ENCODE measurements around the gene RMDN2. TPM values are rescaled to one million over a fixed set of nuclear protein-coding genes. Genes with fewer than 3 reads are reported as not detected.

RMDN2 gene, protein sequence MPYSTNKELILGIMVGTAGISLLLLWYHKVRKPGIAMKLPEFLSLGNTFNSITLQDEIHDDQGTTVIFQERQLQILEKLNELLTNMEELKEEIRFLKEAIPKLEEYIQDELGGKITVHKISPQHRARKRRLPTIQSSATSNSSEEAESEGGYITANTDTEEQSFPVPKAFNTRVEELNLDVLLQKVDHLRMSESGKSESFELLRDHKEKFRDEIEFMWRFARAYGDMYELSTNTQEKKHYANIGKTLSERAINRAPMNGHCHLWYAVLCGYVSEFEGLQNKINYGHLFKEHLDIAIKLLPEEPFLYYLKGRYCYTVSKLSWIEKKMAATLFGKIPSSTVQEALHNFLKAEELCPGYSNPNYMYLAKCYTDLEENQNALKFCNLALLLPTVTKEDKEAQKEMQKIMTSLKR
- total RNA-seq (2012; rRNA removed), result 6.8 and 8.5 TPM in 2 replicates

GRCh38 chr2:37925063-37925897, at the start of gene RMDN2:
TSS of gene RMDN2 (plus strand) at chr2:37925287. CDS start at chr2:37929278, 3,991 bp downstream.
- Histone ChIP-seq H3K9me3 (replicated peaks; ENCODE audit: low read length) (no peaks in the 10 kb centered on the region), H3K9ac (ENCODE audit: low read depth, low read length) (peak within 1 kb of the TSS; percentile 86), H3K4me2 (ENCODE audit: low read length) (peak within 1 kb of the TSS; percentile 92), H3K27me3 (ENCODE audit: control insufficient read depth, insufficient read depth, low read length) (no peaks in the 10 kb centered on the region), H3K36me3 (ENCODE audit: insufficient read depth, low read length) (no peaks in the 10 kb centered on the region), H3K4me3 (ENCODE audit: low read length) (peak within 1 kb of the TSS; percentile 88), H3K4me1 (ENCODE audit: control insufficient read depth, insufficient read depth, low read length) (peaks cover 4% of the 10 kb centered on the region)

DNA sequence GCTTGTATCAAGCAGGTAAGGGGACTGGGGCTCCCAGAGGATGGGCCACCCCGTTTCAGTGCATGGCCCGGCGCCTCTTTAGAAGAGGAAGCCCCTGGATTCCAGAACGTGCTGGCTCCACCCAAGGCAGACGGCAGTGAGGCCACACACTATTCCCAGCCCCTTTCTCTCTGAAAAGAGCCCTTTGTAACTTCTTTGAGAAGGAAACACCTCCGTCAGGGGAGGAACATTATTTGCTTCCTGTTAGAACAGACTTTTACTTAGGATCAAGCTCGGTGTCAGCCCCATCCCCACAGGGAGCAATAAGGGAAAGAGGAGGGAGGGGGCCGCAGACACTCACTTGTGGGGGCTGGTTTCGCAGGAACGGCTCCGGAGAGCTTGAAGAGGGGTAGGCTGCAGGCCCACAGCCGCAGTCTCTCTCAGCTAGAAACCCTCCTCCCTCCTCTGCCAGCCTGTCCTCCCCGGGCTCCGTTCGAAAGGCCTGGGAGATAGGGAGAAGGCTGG, 49.6 kb upstream of the RMDN2 start:
- H3K4me3 ChIP-seq (ENCODE audit: low read length), result no peak overlapping the region
- peaks cover 5% of the 10 kb centered on the region for H3K27me3 ChIP-seq (ENCODE audit: control insufficient read depth, insufficient read depth, low read length)

GRCh38 chr2:37876227-37876626, 48.9 kb upstream of the RMDN2 start:
- H3K4me3 ChIP-seq (ENCODE audit: low read length), result no peak overlapping the region
- H3K4me1 ChIP-seq (ENCODE audit: control insufficient read depth, insufficient read depth, low read length), result peaks cover 15% of the 10 kb centered on the region
- peaks cover 11% of the 10 kb centered on the region for H3K27me3 ChIP-seq (ENCODE audit: control insufficient read depth, insufficient read depth, low read length)
- H3K9ac ChIP-seq (ENCODE audit: low read depth, low read length), result no peak overlapping the region
- H3K9me3 ChIP-seq (replicated peaks; ENCODE audit: low read length), result no peaks in the 10 kb centered on the region
- no peak overlapping the region for H3K4me2 ChIP-seq (ENCODE audit: low read length)
- H3K36me3 ChIP-seq (ENCODE audit: insufficient read depth, low read length), result no peaks in the 10 kb centered on the region

More for the DNA sequence above, 49.6 kb upstream of the RMDN2 start:
- Histone ChIP-seq H3K4me2 (ENCODE audit: low read length) (no peak overlapping the region), H3K4me1 (ENCODE audit: control insufficient read depth, insufficient read depth, low read length) (peaks cover 17% of the 10 kb centered on the region), H3K9me3 (replicated peaks; ENCODE audit: low read length) (no peaks in the 10 kb centered on the region), H3K9ac (ENCODE audit: low read depth, low read length) (no peak overlapping the region), H3K36me3 (ENCODE audit: insufficient read depth, low read length) (no peaks in the 10 kb centered on the region)

DNA sequence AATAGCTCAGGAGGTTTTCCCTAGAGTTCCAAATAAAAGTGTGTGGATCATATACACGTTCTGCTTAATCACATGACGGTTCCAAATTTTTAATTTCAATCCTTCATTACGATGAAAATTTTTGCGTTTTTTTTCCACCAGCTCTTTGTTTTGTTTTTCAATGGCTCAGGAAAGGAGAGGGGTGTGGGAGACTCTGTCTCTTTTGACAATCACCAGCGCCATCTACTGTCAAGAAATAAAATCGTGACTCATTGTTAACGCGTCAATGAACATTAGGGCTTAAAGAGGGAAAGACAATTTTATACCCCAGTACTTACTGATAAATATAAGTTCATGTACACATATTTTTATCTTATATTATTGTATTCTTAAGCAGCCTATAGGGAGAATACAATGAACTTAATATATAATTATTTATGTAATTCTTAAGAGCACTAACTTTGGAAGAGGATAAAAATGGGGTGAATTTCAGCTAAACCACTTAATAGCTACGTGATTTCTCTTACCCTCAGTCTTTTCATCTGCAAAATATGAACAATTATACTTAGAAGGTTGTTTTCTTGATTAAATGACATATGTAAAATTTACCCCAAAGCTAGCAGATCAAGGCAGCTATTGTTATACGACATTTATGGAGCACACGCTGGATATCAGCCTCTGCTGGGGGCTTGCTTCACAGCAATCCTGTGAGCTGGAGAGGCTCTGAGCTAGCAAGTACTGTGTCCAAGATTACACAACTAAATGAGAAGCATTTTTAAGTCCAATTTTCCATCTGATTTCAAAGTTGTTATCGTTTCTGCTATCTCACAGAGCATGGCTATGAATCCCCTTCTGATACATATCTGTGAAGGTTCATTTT, 47.4 kb upstream of the RMDN2 start:
- Histone ChIP-seq H3K36me3 (ENCODE audit: insufficient read depth, low read length) (no peaks in the 10 kb centered on the region), H3K9me3 (replicated peaks; ENCODE audit: low read length) (no peaks in the 10 kb centered on the region), H3K27me3 (ENCODE audit: control insufficient read depth, insufficient read depth, low read length) (peaks cover 14% of the 10 kb centered on the region), H3K4me1 (ENCODE audit: control insufficient read depth, insufficient read depth, low read length) (no peaks in the 10 kb centered on the region), H3K4me3 (ENCODE audit: low read length) (peak overlapping the region; percentile 42), H3K4me2 (ENCODE audit: low read length) (peak overlapping the region; percentile 75), H3K9ac (ENCODE audit: low read depth, low read length) (peak overlapping the region; percentile 68)

- no peaks in the 10 kb centered on the region for H3K4me1 ChIP-seq (ENCODE audit: control insufficient read depth, insufficient read depth, low read length)
- H3K9me3 ChIP-seq (replicated peaks; ENCODE audit: low read length), result no peaks in the 10 kb centered on the region
- H3K36me3 ChIP-seq (ENCODE audit: insufficient read depth, low read length), result no peaks in the 10 kb centered on the region
- peaks cover 22% of the 10 kb centered on the region for H3K27me3 ChIP-seq (ENCODE audit: control insufficient read depth, insufficient read depth, low read length)
- no peak overlapping the region for H3K4me2 ChIP-seq (ENCODE audit: low read length)
- no peak overlapping the region for H3K4me3 ChIP-seq (ENCODE audit: low read length)
- no peak overlapping the region for H3K9ac ChIP-seq (ENCODE audit: low read depth, low read length)
Observed at GRCh38 chr2:37878536-37878935, 46.6 kb upstream of the RMDN2 start.

DNA sequence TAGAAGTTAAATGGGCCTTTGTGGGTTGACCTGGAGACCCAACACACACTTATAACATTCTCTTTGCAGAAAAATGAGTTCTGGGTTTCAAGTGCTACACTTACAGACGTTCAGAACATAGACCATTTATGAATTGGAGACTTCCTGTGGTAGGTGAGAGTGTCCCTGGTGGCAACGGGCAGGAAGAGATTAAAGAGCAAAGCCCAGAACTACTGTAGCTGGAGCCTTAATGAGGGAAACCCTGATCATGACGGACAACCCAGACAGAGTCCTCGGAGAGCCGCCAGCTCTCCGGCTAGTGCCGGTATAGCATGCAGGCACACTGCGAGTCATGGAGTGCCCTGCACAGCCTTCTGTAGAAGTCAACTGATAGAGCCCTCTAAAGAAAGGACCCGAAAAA, 44.5 kb upstream of the RMDN2 start:
- Histone ChIP-seq H3K4me1 (ENCODE audit: control insufficient read depth, insufficient read depth, low read length) (no peaks in the 10 kb centered on the region), H3K4me2 (ENCODE audit: low read length) (no peak overlapping the region), H3K27me3 (ENCODE audit: control insufficient read depth, insufficient read depth, low read length) (peaks cover 25% of the 10 kb centered on the region), H3K36me3 (ENCODE audit: insufficient read depth, low read length) (no peaks in the 10 kb centered on the region), H3K4me3 (ENCODE audit: low read length) (no peak overlapping the region), H3K9me3 (replicated peaks; ENCODE audit: low read length) (no peaks in the 10 kb centered on the region), H3K9ac (ENCODE audit: low read depth, low read length) (no peak overlapping the region)

- Histone ChIP-seq H3K9me3 (replicated peaks; ENCODE audit: low read length) (no peaks in the 10 kb centered on the region), H3K36me3 (ENCODE audit: insufficient read depth, low read length) (no peaks in the 10 kb centered on the region), H3K9ac (ENCODE audit: low read depth, low read length) (no peak overlapping the region), H3K27me3 (ENCODE audit: control insufficient read depth, insufficient read depth, low read length) (peaks cover 29% of the 10 kb centered on the region), H3K4me2 (ENCODE audit: low read length) (no peak overlapping the region), H3K4me1 (ENCODE audit: control insufficient read depth, insufficient read depth, low read length) (peaks cover 3% of the 10 kb centered on the region), H3K4me3 (ENCODE audit: low read length) (no peak overlapping the region)
Observed at GRCh38 chr2:37881397-37881796, 43.7 kb upstream of the RMDN2 start.

DNA sequence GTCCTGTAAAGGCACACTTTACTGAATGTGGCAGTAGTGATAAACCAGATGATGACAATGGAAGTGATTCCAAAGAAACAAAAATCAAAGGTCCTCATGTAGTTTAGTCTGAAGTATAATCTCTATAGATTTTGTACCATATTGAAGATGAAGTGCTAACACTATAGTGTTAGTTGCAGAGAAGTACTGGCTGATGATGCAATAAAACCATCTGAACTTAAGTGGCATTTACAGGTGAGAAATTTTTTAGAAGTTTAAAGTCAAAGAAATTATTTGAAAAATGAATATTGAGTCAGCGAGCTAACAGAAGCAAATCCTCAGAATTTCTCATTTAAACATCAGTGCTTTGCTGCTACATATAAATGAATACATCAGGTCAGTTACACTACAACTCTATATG, 43.1 kb upstream of the RMDN2 start:
- peaks cover 29% of the 10 kb centered on the region for H3K27me3 ChIP-seq (ENCODE audit: control insufficient read depth, insufficient read depth, low read length)
- H3K9me3 ChIP-seq (replicated peaks; ENCODE audit: low read length), result no peaks in the 10 kb centered on the region
- H3K4me3 ChIP-seq (ENCODE audit: low read length), result no peak overlapping the region
- H3K9ac ChIP-seq (ENCODE audit: low read depth, low read length), result no peak overlapping the region
- H3K36me3 ChIP-seq (ENCODE audit: insufficient read depth, low read length), result no peaks in the 10 kb centered on the region
- H3K4me2 ChIP-seq (ENCODE audit: low read length), result no peak overlapping the region
- H3K4me1 ChIP-seq (ENCODE audit: control insufficient read depth, insufficient read depth, low read length), result peaks cover 8% of the 10 kb centered on the region

- no peak overlapping the region for H3K4me2 ChIP-seq (ENCODE audit: low read length)
- peaks cover 12% of the 10 kb centered on the region for H3K4me1 ChIP-seq (ENCODE audit: control insufficient read depth, insufficient read depth, low read length)
- H3K9ac ChIP-seq (ENCODE audit: low read depth, low read length), result no peak overlapping the region
Observed at GRCh38 chr2:37883518-37883917, 41.6 kb upstream of the RMDN2 start.

DNA sequence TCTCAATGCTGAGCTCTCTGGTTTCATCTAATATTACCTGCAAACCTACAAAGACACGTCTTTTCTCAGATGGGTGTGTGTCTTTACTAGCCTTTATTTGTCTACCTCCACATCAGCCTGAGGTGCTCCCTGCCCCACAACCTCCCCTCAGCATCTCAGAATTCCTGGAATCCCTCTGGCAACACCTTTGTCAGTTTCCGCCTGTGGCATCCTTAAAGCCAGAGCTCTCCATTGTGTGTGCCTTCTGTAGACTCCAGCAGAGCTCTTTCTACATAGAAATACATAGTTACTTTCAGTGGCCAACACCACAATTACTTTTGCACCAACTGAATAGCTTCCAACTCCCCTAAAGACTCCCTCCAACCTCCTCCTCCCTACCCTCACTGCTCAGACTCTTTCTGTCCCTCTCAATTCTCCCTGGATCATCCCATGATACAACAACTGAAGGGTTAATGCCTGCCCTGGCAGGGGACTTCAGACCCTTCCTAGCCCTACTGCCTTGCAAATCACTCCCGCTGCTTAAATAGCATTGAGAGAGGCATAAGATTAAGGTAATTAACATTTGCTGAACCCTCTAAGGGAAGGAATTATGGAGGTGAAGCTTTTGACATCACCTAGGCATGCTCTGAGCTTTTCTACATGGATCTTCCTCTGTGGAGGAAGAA, 39.6 kb upstream of the RMDN2 start:
- H3K36me3 ChIP-seq (ENCODE audit: insufficient read depth, low read length), result no peaks in the 10 kb centered on the region
- H3K4me1 ChIP-seq (ENCODE audit: control insufficient read depth, insufficient read depth, low read length), result peaks cover 12% of the 10 kb centered on the region
- no peak overlapping the region for H3K4me3 ChIP-seq (ENCODE audit: low read length)
- no peak overlapping the region for H3K9ac ChIP-seq (ENCODE audit: low read depth, low read length)
- no peaks in the 10 kb centered on the region for H3K9me3 ChIP-seq (replicated peaks; ENCODE audit: low read length)
- H3K4me2 ChIP-seq (ENCODE audit: low read length), result no peak overlapping the region
- H3K27me3 ChIP-seq (ENCODE audit: control insufficient read depth, insufficient read depth, low read length), result peaks cover 34% of the 10 kb centered on the region

More at GRCh38 chr2:37883518-37883917, 41.6 kb upstream of the RMDN2 start:
- H3K4me3 ChIP-seq (ENCODE audit: low read length), result no peak overlapping the region
- no peaks in the 10 kb centered on the region for H3K36me3 ChIP-seq (ENCODE audit: insufficient read depth, low read length)
- H3K27me3 ChIP-seq (ENCODE audit: control insufficient read depth, insufficient read depth, low read length), result peaks cover 35% of the 10 kb centered on the region
- H3K9me3 ChIP-seq (replicated peaks; ENCODE audit: low read length), result no peaks in the 10 kb centered on the region

Measured in skeletal muscle satellite cell (primary cell).